Measurements from ENCODE around the gene C18orf63.

The C18orf63 gene

GRCh38 chr18:74389991-74390390 lies 74.4 kb downstream of the C18orf63 start:
- H3K36me3 ChIP-seq, result no peaks in the 10 kb centered on the region
- H3K4me1 ChIP-seq (ENCODE audit: control insufficient read depth in 1 of 2, insufficient read depth in 1 of 2, low read depth in 1 of 2, low read length in 1 of 2), result no peaks in the 10 kb centered on the region
- no peak overlapping the region for H3K27ac ChIP-seq
- TF ChIP-seq, protein P1, sequence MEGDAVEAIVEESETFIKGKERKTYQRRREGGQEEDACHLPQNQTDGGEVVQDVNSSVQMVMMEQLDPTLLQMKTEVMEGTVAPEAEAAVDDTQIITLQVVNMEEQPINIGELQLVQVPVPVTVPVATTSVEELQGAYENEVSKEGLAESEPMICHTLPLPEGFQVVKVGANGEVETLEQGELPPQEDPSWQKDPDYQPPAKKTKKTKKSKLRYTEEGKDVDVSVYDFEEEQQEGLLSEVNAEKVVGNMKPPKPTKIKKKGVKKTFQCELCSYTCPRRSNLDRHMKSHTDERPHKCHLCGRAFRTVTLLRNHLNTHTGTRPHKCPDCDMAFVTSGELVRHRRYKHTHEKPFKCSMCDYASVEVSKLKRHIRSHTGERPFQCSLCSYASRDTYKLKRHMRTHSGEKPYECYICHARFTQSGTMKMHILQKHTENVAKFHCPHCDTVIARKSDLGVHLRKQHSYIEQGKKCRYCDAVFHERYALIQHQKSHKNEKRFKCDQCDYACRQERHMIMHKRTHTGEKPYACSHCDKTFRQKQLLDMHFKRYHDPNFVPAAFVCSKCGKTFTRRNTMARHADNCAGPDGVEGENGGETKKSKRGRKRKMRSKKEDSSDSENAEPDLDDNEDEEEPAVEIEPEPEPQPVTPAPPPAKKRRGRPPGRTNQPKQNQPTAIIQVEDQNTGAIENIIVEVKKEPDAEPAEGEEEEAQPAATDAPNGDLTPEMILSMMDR (IDR thresholded peaks at IDR 0.05), result no peak
- H3K9me3 ChIP-seq, result no peaks in the 10 kb centered on the region
- no peak overlapping the region for H3K4me3 ChIP-seq (ENCODE audit: low read depth in 1 of 2, low read length in 1 of 2)
- H3K27me3 ChIP-seq, result peaks cover 33% of the 10 kb centered on the region

DNA sequence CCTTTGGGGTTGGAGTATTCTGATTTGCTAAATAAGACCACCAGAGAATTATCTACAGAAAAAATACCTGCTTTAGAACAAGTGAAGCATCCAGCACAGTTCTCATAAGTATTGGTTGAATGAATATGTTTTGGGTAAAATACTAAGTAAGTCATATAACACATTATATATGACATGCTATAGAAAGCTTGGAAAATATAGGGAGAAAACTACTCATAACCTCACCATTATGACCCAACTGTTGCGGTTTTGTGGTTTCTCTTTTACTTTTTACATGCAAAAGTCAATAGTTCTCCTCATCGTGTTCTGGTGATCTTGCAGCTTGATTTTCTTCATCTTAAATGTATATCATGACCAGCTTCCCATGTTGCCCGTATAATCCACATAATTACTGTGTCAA lies 75.3 kb downstream of the C18orf63 start:
- Histone ChIP-seq H3K4me3 (ENCODE audit: low read depth in 1 of 2, low read length in 1 of 2) (no peak overlapping the region), H3K9me3 (no peaks in the 10 kb centered on the region), H3K4me1 (ENCODE audit: control insufficient read depth in 1 of 2, insufficient read depth in 1 of 2, low read depth in 1 of 2, low read length in 1 of 2) (no peaks in the 10 kb centered on the region), H3K36me3 (no peaks in the 10 kb centered on the region), H3K27ac (no peak overlapping the region), H3K27me3 (peaks cover 33% of the 10 kb centered on the region)
- TF ChIP-seq, protein P1 (IDR thresholded peaks at IDR 0.05), result no peak

- Histone ChIP-seq H3K36me3 (no peaks in the 10 kb centered on the region), H3K27me3 (peaks cover 33% of the 10 kb centered on the region), H3K4me3 (ENCODE audit: low read depth in 1 of 2, low read length in 1 of 2) (no peak overlapping the region), H3K27ac (no peak overlapping the region), H3K4me1 (ENCODE audit: control insufficient read depth in 1 of 2, insufficient read depth in 1 of 2, low read depth in 1 of 2, low read length in 1 of 2) (peaks cover 1 to 9% of the 10 kb centered on the region in 2 experiments), H3K9me3 (no peaks in the 10 kb centered on the region)
- TF ChIP-seq, protein P1 (IDR thresholded peaks at IDR 0.05), result no peak
Observed at GRCh38 chr18:74392323-74392722, 76.7 kb downstream of the C18orf63 start.

DNA sequence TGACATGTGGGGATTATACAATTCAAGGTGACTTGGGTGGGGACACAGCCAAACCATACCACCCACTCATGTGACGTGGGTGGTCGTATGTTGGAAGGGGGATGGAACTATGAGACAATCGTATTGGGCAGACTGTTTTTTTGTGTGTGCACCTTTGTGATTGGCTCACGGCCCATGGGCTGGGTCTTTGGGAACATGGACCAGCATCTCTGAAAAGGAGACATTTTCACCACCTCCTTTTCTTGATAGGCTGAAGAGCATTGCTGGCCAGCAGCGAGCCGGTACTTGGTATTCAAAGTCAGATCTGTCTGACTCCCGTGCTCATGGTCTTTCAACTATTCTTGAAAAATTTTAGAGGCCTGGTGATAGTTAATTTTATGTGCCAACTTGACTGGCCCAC lies 79.4 kb downstream of the C18orf63 start:
- H3K36me3 ChIP-seq, result no peaks in the 10 kb centered on the region
- peaks cover 29% of the 10 kb centered on the region for H3K27me3 ChIP-seq
- H3K4me3 ChIP-seq (ENCODE audit: low read depth in 1 of 2, low read length in 1 of 2), result no peak overlapping the region
- H3K9me3 ChIP-seq, result no peaks in the 10 kb centered on the region
- no peak overlapping the region for H3K27ac ChIP-seq
- H3K4me1 ChIP-seq (ENCODE audit: control insufficient read depth in 1 of 2, insufficient read depth in 1 of 2, low read depth in 1 of 2, low read length in 1 of 2), result peaks cover 20 to 24% of the 10 kb centered on the region in 2 experiments
- TF ChIP-seq, protein P1 (IDR thresholded peaks at IDR 0.05), result no peak

GRCh38 chr18:74395648-74396154 lies 80.1 kb downstream of the C18orf63 start:
- Histone ChIP-seq H3K36me3 (no peaks in the 10 kb centered on the region), H3K4me1 (ENCODE audit: control insufficient read depth in 1 of 2, insufficient read depth in 1 of 2, low read depth in 1 of 2, low read length in 1 of 2) (peaks cover 25 to 30% of the 10 kb centered on the region in 2 experiments), H3K27ac (no peak overlapping the region), H3K9me3 (no peaks in the 10 kb centered on the region), H3K4me3 (ENCODE audit: low read depth in 1 of 2, low read length in 1 of 2) (no peak overlapping the region), H3K27me3 (peaks cover 25% of the 10 kb centered on the region)
- TF ChIP-seq, protein P1 (IDR thresholded peaks at IDR 0.05), result no peak

Data from neutrophil (primary cell).